Posterior vena cava (tissue), 2 donors: Measurements from ENCODE around the gene TMC6. TPM values are rescaled to one million over a fixed set of nuclear protein-coding genes. Genes with fewer than 3 reads are reported as not detected.
"Not testable (repeated sequence)": the region's sequence is repeated elsewhere in the genome, so short reads cannot be mapped to it uniquely, and the experiment has no call there.

Experiments used
- DNase-seq: peaks from one replicate; pipeline ENCODE4 v3.0.0-alpha.2; 2020; ENCODE audit warnings: low spot score
- intact Hi-C, 2 donors: fragments of 100-400 bp; cut with DNase I; formaldehyde crosslinking; loops; one replicate each; pipeline versions ENCODE4 v1.14.1 to v1.14.2; 2022 to 2023
- long read RNA-seq, 2 donors: library from polyadenylated mRNA; unstranded; transcript quantifications; one replicate each; pipeline ENCODE4 v2.0.0, GENCODE V29; 2020 to 2021
- total RNA-seq, 2 donors: library from RNA; stranded (reverse); fragmentation: NEBNext Ultra II Directional; extraction: Animal tissue kit (Norgen Biotek cat#: 25700); gene quantifications; one replicate each; pipeline ENCODE4 v1.2.1, GENCODE V29; 2021
- donor health status: DM: yes; HTN: yes; CAD: no.
- donor health status: DM: yes; HTN: yes; CAD: no.

Gene TMC6, protein sequence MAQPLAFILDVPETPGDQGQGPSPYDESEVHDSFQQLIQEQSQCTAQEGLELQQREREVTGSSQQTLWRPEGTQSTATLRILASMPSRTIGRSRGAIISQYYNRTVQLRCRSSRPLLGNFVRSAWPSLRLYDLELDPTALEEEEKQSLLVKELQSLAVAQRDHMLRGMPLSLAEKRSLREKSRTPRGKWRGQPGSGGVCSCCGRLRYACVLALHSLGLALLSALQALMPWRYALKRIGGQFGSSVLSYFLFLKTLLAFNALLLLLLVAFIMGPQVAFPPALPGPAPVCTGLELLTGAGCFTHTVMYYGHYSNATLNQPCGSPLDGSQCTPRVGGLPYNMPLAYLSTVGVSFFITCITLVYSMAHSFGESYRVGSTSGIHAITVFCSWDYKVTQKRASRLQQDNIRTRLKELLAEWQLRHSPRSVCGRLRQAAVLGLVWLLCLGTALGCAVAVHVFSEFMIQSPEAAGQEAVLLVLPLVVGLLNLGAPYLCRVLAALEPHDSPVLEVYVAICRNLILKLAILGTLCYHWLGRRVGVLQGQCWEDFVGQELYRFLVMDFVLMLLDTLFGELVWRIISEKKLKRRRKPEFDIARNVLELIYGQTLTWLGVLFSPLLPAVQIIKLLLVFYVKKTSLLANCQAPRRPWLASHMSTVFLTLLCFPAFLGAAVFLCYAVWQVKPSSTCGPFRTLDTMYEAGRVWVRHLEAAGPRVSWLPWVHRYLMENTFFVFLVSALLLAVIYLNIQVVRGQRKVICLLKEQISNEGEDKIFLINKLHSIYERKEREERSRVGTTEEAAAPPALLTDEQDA
- total RNA-seq = 10 to 100 TPM; 35.6 to 37.4 TPM
- long read RNA-seq, donor 1, full-length matches to known transcripts = 3 of 18 reads
- long read RNA-seq, donor 1, partial matches to known transcripts = 5 of 18 reads
- long read RNA-seq, donor 1, other reads (novel, unspliced or antisense) = 10 of 18 reads
- long read RNA-seq, donor 2, full-length matches to known transcripts = 13 of 56 reads
- long read RNA-seq, donor 2, partial matches to known transcripts = 26 of 56 reads
- long read RNA-seq, donor 2, other reads (novel, unspliced or antisense) = 17 of 56 reads

DNA sequence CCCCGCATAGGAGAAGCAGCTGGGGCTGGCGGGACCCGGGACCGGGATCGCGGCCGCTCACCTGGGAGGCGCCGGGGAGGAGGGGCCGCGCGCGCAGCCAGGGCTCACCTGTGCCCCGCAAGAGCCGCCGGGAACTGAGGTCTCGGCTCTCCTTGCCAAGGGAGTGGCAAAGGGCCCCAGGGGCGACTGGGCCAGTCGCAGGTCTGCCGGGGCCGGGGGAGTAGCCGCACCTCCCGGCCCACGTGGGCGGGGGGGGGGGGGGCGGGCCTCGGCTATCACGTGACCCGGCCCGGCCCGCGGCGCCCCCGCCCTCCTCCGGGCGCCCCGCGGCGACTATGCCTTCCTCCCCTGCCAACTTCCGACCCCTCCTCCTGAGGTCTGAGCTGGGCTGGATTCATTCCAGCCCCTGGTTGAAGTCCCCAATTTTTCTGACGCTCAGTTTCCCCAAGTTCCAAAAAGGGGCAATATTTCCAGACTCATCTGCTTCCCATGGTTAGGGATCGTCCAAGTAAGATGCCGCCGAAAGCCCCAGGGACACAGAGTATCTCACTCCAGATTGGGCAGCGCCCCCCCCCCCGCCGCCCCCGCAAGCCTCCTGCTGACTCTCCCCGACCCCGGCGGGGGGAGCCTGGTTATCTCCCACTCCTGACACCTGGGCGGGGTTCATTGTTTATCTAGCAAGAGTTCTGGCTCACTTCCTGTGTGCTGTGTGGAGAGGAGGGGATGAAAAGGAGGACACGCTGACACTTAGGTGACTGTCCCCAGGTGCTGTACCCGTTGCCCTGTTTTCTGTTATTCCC lies at the start of gene TMC6:
TMC6 (minus strand) TSS at position 205 of the 800 bp plus-strand sequence. CDS start 1,923 bp downstream, outside the sequence.
- intact Hi-C loops = loop anchor here in 1 of 2 donors (10.0 kb wide), 1 partner anchor 296 kb away; no protein-coding TSS in a partner anchor

DNA sequence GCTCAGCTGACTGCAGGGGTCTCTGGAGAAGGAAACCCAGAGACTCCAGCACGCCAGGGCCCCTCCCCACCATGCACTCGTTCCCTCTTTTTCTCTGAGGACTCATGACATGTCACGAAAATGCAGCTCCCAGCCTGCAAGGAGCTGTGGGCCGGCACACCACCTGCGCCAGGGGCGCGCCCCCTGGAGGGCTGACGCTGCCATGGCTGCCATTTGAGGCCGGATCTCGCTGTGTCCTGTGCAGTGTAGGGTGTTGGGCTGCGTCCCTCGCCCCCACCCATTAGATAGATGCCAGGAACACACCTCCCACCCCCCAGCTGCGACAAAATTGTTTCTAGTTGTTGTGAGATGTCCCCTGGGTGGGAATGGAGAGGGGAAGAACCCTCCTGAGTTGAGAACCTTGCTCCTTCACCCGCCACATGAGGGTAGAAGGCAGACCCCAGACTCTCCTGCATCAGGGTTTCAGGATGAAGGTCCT lies 48.0 kb upstream of the TMC6 start:
- peak; percentile 93 for DNase-seq
- intact Hi-C loops = loop anchor here (2.0 to 5.0 kb wide), 2 partner anchors 64 kb away; no protein-coding TSS in a partner anchor

More for the DNA sequence above, at the start of gene TMC6:
- DNase-seq = no peak

DNA sequence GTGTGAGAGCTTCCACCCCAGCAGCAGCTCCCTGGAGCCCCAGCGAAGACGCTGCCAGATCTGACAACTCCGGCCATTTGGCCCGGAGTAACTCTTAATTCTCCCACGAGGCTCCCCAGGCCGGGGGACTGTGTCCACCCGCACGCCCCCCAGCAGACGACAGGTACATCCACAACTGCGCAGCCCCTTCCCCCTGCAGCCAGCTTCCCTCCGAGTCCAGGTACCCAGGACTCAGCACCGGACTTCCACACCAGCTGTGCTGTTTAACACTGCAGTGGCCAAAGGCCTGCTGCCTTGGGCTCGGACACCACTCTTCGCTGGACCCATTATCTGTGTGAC lies 47.1 kb upstream of the TMC6 start:
- DNase-seq = no peak
- intact Hi-C loops = loop anchor here in 1 of 2 donors (5.0 kb wide), 1 partner anchor 63 kb away; no protein-coding TSS in a partner anchor

DNA sequence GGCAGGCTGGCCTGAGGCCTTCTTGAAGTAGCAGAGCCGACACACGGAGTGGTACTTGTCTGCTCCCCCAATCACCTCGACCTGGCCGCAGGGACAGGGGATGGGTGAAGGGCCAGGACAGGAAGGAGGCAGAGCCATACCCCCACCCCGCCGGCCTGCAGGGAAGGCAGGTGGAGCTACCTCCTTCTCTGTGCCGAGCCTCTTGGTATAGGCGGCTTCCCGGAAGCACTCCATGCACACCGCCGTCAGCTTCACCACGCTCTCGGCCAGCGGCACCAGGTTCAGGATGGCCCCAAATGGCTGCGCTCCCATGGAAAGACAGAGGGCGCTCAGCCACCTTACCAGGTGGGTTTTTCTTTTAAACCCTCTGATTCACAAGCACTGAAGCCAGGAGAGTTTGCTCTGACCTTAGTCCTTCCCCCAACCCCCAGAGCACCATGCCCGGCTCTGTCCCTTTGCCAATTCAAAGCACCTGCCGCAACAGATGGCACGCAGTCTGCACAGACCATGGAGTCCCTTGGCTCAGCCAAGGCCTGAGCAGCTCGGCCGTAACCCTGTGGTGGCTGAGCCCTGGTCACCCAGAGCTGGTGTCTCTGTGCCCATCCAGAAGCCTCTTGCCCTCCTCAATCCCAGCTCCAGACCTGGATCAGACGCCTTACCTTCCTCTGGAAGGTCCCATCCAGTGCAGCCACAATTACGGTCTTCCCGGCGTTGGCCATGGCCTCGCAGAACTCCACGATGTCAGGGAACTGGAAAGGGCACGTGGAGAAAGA lies 46.5 kb upstream of the TMC6 start:
- intact Hi-C loops = loop anchor here in 1 of 2 donors (5.0 kb wide), 1 partner anchor 63 kb away; no protein-coding TSS in a partner anchor
- DNase-seq = no peak

DNA sequence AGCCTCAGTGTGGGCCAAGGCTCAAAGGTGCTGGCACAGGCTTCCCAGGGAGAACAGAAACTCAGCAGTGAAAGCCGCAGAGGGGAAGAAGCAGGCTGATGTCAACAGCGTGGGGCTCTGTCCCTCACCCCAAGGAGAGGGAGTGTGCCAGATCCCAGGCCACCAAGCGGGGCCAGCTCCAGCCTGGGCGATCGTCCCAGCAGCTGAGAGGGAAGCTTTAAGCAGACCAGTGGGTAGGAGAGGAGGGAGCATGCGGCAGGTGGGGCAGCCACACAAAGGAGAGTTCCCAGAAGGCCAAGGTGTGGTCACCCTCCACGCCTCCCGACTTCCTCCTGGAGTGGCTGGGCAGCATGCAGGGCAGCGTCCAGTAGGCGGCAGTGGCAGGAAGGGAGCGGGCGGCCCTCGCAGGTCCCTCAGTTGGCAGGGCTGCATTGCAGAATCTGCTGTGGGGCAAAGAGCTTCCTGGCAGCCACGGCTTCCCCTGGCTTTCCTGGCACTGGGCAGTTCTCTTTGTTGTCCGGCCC lies 45.9 kb upstream of the TMC6 start:
- peak; percentile 93 for DNase-seq
- intact Hi-C loops = no loop called here

DNA sequence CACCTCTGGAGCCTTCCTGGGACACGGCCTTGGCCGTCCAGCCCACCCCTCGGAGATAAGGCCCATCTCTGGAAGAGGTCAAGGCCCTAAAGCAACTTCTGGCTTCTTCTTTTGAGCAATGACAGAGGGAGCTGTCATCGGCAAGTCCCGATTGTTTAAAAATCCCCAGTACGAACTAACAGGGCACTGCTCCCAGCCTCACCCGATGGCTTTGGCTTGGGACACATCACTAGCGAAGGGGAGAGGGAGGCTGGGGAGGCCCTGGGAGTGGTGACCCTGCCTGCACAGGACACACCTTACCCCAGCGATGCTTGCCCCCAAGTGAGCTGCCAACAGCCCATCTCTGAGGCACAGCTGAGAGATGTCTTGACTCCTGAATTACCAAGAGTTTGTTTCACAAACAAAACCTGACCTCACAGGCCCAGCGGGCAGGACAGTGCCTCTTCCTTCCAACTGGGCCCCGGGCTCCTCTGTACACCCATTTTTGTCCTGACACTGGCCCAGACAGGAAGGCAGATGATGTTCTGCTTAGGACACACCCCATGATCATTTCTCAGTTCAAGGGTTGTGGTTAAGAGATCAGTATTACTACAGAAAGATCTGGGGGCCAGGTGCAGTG lies 44.7 kb upstream of the TMC6 start:
- DNase-seq = no peak
- intact Hi-C loops = no loop called here

DNA sequence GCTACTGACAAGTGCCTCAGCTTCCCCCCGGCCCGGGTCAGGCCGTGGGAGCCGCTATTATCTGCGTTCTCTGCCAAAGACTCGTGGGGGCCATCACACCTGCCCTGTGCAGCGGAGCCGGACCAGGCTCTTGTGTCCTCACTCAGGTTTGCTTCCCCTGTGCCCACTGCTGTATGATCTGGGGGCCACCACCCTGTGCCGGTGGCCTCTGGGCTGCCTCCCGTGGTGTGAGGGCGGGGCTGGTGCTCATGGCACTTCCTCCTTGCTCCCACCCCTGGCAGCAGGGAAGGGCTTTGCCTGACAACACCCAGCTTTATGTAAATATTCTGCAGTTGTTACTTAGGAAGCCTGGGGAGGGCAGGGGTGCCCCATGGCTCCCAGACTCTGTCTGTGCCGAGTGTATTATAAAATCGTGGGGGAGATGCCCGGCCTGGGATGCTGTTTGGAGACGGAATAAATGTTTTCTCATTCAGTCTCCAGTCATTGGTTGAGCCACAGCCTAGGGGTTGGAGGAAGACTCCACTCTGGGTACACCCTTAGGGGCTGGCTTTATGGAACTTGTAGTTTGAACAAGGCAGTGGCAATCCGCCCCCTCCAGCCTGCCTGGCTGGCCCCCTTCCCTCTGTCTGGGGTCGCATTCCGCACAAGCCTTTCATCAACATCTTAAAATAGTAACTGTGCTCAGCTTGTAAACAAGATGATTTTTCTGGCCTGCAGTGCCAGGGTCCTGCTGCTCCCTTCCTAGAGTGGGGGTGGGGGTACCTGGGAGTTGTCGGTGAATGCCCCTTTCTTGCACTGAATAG lies 43.9 kb upstream of the TMC6 start:
- intact Hi-C loops = no loop called here
- DNase-seq = no peak

DNA sequence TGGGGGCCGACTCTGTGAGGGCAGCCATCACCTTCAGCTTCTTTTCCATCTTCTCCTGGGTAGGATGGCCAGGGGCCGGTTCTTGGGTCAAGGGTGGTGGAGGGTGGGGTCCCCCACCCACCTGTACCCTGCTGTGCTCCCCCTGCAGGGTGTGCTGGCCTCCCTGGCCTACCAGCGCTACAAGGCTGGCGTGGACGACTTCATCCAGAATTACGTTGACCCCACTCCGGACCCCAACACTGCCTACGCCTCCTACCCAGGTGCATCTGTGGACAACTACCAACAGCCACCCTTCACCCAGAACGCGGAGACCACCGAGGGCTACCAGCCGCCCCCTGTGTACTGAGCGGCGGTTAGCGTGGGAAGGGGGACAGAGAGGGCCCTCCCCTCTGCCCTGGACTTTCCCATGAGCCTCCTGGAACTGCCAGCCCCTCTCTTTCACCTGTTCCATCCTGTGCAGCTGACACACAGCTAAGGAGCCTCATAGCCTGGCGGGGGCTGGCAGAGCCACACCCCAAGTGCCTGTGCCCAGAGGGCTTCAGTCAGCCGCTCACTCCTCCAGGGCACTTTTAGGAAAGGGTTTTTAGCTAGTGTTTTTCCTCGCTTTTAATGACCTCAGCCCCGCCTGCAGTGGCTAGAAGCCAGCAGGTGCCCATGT lies 43.2 kb upstream of the TMC6 start:
- intact Hi-C loops, DNase-seq: not testable (repeated sequence)

DNA sequence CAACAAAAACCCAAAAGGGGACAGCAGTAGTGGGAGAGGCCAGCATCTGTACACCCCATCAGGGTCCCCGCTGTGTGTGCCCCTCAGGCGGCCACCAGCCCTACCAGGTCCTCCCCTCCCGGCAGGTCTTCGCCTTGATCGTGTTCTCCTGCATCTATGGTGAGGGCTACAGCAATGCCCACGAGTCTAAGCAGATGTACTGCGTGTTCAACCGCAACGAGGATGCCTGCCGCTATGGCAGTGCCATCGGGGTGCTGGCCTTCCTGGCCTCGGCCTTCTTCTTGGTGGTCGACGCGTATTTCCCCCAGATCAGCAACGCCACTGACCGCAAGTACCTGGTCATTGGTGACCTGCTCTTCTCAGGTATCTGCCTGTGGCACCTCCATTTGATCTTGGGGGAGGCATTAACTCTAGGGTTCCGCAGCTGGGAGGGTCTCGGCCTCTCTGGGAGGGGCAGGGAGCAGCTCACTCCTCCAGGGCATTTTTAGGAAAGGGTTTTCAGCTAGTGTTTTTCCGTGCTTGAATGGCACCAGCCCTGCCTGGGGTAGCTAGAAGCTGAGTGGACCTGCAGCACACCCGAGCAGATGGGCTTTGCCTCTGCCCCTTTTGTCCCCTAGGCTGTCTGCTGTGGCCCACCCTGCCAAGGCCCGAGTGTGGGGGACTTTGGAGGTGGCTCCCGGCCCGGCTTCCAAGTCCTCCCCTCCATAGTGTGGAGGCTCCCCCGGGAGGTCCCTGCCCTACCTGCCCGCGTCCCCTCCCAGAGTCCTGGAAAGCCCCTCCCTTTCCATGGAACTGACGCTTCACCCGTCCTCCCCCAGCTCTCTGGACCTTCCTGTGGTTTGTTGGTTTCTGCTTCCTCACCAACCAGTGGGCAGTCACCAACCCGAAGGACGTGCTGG lies 42.4 kb upstream of the TMC6 start:
- intact Hi-C loops = no loop called here
- DNase-seq = no peak

DNA sequence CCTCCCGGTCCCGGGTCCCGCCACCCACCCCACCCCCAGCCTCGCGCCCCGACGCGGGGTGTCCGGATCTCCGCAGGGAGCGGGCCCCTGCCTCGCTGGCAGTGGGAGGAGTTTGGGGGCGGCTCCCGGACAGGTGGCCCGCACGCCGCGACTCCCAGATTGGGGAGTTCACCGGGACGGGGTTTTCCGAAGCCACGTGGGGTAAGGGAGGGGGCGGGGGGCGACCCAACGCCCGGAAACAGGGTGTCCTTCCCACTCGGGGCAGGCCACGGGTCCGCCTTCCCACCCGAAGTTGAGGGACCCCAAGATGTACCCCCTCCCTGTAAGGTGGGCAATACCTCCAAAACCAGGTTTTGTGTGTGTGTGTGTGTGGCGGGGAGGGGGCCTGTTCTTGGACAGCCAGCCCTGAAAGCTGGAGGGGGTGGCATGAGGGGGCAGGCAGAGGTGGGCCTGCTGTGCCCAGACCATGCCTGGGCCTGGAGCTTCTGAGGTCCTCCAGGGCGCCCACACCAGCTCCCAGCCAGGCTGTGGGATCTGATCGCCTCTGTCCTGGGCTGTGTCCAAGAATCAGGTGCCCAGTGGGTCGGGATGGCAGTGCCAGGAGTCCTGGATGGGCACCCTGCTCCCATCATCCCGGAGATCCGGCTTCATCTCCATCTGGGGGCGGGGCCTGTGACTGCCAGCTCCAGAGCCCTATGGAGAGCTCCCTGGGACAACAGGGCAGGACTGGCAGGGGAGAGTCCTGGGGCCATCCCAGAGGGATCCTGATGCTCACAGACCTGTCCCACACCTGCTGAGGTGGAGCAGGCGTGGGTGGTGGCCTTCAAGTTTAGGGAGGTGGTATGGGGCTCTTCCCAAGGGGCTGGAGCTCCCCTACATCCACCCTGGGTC lies 40.6 kb upstream of the TMC6 start:
- intact Hi-C loops = no loop called here
- DNase-seq = no peak

DNA sequence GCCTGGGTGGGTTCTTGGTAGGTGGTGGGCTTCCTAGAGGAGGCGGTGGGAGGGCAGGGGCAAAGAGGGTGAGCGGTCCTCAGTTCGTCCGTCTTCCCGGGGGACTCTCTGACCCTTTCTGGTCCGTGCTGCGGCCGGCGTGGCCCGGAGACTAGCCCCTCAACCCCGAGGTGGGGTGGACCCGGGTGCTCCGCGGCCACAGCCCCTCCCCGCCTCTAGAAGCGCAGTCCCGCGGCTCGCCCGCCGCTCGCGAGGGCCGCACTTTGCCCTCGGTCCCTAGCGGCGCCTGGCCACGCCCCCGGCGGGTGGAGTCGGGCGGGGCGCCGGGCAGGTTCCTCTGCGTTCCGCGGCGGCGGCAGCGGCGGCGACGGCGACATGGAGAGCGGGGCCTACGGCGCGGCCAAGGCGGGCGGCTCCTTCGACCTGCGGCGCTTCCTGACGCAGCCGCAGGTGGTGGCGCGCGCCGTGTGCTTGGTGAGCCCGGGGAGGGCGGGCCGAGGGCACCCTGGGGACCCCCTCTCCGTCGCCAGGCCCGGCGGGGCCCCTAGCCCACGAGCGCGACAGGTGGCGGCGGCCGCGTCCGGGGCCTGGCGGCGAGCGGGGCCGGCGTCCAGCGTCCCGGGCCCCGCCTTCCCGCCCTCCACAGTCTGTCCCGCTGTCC lies 39.8 kb upstream of the TMC6 start, which contains the start of gene SYNGR2:
SYNGR2 (plus strand) TSS at position 340 of the 661 bp plus-strand sequence; CDS start at position 376, 36 bp downstream.
- intact Hi-C loops = no loop called here
- peak; percentile 94 for DNase-seq

DNA sequence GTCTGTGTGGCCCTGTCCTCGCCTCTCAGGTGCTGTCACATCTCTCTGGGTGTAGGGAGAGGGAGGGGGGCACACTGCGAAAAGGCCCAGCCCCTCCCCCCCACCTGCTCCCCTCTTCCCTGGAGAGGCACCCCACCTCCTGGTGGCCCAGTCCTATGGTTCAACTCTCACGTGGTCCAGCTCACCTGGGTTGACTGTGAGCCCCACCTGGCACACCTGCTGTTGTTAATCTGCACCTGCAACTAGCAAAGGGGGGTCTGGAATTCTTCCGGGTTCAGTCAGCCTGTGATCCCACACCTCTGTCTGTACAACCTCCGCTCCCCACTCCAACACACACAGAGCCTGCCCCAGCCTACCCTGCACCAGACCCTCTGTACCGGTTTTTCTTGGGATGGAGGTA lies 37.9 kb upstream of the TMC6 start:
- DNase-seq = no peak
- intact Hi-C loops = no loop called here
